C4-2B (cell line): ENCODE measurements around the gene COG1.

ENCODE experiments used
- ZFX ChIP-seq: fragments of 450-650 bp; IDR thresholded peaks from 2 replicates; pipeline ENCODE4 v1.6.1; 2017
- TF ChIP-seq, protein P1 (sequence below): fragments of 450-650 bp; conservative IDR thresholded peaks from 2 replicates; pipeline ENCODE4 v1.5.1; 2017; ENCODE audit warnings: mild to moderate bottlenecking

DNA sequence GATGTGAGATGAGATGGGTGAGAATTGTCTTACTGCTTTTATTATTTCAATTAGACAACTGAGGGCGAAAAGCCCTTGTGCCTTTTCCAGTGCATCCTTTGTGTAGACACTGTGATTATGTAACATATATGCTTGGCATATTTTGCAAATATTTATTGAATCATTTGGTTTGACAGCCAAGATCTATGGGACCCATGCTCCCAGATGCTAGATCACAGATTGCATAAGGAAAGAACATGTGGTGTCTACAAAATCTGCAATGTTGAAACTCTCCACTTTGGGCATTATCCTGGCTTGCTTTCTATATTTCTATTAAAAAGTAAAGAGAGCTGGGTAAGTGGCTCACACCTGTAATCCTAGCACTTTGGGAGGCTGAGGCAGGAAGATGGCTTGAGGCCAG is 4.8 kb upstream of the COG1 start:
- TF ChIP-seq, protein P1, sequence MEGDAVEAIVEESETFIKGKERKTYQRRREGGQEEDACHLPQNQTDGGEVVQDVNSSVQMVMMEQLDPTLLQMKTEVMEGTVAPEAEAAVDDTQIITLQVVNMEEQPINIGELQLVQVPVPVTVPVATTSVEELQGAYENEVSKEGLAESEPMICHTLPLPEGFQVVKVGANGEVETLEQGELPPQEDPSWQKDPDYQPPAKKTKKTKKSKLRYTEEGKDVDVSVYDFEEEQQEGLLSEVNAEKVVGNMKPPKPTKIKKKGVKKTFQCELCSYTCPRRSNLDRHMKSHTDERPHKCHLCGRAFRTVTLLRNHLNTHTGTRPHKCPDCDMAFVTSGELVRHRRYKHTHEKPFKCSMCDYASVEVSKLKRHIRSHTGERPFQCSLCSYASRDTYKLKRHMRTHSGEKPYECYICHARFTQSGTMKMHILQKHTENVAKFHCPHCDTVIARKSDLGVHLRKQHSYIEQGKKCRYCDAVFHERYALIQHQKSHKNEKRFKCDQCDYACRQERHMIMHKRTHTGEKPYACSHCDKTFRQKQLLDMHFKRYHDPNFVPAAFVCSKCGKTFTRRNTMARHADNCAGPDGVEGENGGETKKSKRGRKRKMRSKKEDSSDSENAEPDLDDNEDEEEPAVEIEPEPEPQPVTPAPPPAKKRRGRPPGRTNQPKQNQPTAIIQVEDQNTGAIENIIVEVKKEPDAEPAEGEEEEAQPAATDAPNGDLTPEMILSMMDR = no peak
- no peak for TF ChIP-seq ZFX
